ENCODE data around the gene KLHL29.

- TF ChIP-seq POLR2A (IDR thresholded peaks at IDR 0.05; ENCODE audit: low read depth, low read length), result no peak
- no peak for TF ChIP-seq POLR2AphosphoS5 (IDR thresholded peaks at IDR 0.05; ENCODE audit: low read depth, low read length)
- no peak for TF ChIP-seq SPI1 (IDR thresholded peaks at IDR 0.05; ENCODE audit: low read depth, low read length)
- no peak for TF ChIP-seq TAF1 (IDR thresholded peaks at IDR 0.05; ENCODE audit: low read depth, low read length)
These were observed 275.3 kb downstream of the KLHL29 start for GRCh38 chr2:23660237-23660636.
